ENCODE data around the gene ZNF862.

The ZNF862 gene

DNA sequence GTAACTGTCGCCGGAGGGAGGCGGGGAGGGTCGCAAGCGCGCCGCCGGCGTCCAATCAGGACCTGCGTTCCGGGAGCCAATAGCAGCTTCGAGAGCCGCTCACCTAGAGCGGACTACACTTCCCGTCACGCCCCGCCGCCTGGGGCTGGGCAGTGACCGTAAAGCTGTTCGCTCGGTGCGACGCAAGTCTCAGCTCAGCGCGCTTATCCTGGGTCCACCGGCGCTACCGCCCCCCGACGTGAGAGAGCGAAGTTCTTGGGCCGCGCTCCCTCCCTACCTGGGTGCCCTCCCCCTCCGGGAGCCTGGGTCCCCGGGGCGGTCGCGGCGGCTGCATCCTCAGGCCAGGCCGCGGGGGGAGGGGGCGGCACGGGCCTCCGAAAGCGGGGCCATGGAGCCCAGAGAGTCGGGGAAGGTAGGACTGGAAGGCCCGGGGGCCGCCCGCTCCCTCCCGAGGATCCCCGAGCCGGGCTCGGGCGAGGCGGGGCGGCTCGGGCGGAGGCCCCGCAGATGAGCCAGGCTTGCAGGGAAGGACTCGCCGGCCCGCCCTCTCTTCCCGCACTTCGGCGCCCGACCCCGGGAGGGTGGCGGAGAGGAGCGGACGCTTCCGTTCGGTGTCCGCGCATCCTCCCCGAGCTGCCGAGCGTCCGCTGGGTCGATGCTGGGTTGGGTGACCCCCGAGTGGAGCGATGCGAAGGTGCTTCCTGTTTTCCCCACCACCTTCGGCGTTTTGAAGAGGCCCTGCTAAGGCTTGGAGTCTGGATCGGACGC lies at the start of gene ZNF862:
TSS of gene ZNF862 (plus strand) at position 152 of the 768 bp plus-strand sequence. CDS start at position 389, 237 bp downstream.
- no peaks in the 10 kb centered on the region for H3K9me3 Mint-ChIP-seq
- peaks cover 23% of the 10 kb centered on the region for H3K4me1 Mint-ChIP-seq (ENCODE audit: low read depth)
- H3K27ac Mint-ChIP-seq = peak within 1 kb of the TSS; percentile 78
- H3K36me3 Mint-ChIP-seq (ENCODE audit: low read depth) = peaks cover 7% of the 10 kb centered on the region
- peaks cover 14% of the 10 kb centered on the region for H3K27me3 Mint-ChIP-seq (ENCODE audit: low read depth)
- H3K4me3 Mint-ChIP-seq = peak within 1 kb of the TSS; percentile 89

DNA sequence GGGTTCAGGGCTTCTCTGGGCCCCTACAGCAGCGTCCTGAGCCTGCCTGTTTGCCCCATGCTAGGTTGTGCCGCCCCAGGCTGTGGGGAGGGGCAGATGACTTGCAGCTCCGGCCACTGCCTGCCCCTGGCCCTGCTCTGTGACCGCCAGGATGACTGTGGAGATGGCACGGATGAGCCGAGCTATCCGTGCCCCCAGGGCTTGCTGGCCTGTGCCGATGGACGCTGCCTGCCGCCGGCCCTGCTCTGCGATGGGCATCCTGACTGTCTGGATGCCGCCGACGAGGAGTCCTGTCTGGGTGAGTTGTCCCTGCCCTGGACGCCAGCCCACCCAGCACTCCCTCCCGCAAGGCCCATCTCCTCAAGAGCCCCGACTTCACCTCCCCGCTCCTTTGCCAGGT lies 49.1 kb upstream of the ZNF862 start:
- peaks cover 2% of the 10 kb centered on the region for H3K4me1 Mint-ChIP-seq (ENCODE audit: low read depth)
- H3K36me3 Mint-ChIP-seq (ENCODE audit: low read depth) = no peaks in the 10 kb centered on the region
- no peaks in the 10 kb centered on the region for H3K9me3 Mint-ChIP-seq
- H3K4me3 Mint-ChIP-seq = no peak overlapping the region
- peaks cover 20% of the 10 kb centered on the region for H3K27me3 Mint-ChIP-seq (ENCODE audit: low read depth)
- H3K27ac Mint-ChIP-seq = no peak overlapping the region

DNA sequence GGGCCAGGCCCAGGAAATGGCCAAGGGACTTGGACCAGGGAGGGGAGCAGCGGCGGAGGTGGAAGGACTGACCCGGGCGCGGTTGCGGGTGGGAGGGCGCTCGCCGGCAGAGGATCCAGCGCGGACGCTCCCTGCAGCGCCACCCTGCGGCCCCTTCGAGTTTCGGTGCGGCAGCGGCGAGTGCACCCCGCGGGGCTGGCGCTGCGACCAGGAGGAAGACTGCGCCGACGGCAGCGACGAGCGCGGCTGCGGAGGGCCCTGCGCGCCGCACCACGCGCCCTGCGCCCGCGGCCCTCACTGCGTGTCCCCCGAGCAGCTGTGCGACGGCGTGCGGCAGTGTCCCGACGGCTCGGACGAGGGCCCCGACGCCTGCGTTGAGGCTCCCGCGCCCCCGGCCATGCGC lies 48.0 kb upstream of the ZNF862 start:
- H3K27me3 Mint-ChIP-seq (ENCODE audit: low read depth) = peaks cover 20% of the 10 kb centered on the region
- no peak overlapping the region for H3K27ac Mint-ChIP-seq
- H3K36me3 Mint-ChIP-seq (ENCODE audit: low read depth) = no peaks in the 10 kb centered on the region
- peaks cover 2% of the 10 kb centered on the region for H3K4me1 Mint-ChIP-seq (ENCODE audit: low read depth)
- no peaks in the 10 kb centered on the region for H3K9me3 Mint-ChIP-seq
- no peak overlapping the region for H3K4me3 Mint-ChIP-seq

GRCh38 chr7:149790754-149791360 lies 47.3 kb upstream of the ZNF862 start:
- Mint-ChIP-seq H3K4me1 (ENCODE audit: low read depth) (peaks cover 2% of the 10 kb centered on the region), H3K36me3 (ENCODE audit: low read depth) (no peaks in the 10 kb centered on the region), H3K27me3 (ENCODE audit: low read depth) (peaks cover 20% of the 10 kb centered on the region), H3K4me3 (no peak overlapping the region), H3K27ac (no peak overlapping the region), H3K9me3 (no peaks in the 10 kb centered on the region)

GRCh38 chr7:149791411-149792219 lies 46.6 kb upstream of the ZNF862 start:
- Mint-ChIP-seq H3K36me3 (ENCODE audit: low read depth) (no peaks in the 10 kb centered on the region), H3K27me3 (ENCODE audit: low read depth) (peaks cover 16% of the 10 kb centered on the region), H3K4me3 (no peak overlapping the region), H3K9me3 (no peaks in the 10 kb centered on the region), H3K4me1 (ENCODE audit: low read depth) (peaks cover 2% of the 10 kb centered on the region), H3K27ac (no peak overlapping the region)

GRCh38 chr7:149792220-149792595 lies 46.0 kb upstream of the ZNF862 start:
- peaks cover 16% of the 10 kb centered on the region for H3K27me3 Mint-ChIP-seq (ENCODE audit: low read depth)
- H3K9me3 Mint-ChIP-seq = no peaks in the 10 kb centered on the region
- no peak overlapping the region for H3K27ac Mint-ChIP-seq

DNA sequence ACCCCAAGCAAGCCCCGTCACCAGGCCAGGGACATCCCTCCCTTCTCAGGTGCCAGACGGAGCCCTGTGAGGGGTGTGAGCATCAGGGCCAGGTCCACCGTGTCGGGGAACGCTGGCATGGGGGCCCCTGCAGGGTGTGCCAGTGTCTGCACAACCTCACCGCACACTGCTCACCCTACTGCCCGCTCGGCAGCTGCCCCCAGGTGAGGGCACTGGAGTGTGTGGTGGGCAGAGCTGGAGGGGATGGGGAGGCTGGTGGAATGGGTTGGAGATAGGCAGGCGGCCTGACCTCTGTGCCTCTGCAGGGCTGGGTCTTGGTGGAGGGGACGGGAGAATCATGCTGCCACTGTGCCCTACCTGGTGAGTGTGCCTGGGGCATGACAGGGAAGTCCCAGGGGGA lies 44.9 kb upstream of the ZNF862 start:
- Mint-ChIP-seq H3K9me3 (no peaks in the 10 kb centered on the region), H3K4me1 (ENCODE audit: low read depth) (peaks cover 2% of the 10 kb centered on the region), H3K4me3 (no peak overlapping the region), H3K27me3 (ENCODE audit: low read depth) (peaks cover 16% of the 10 kb centered on the region), H3K36me3 (ENCODE audit: low read depth) (no peaks in the 10 kb centered on the region), H3K27ac (no peak overlapping the region)

More at GRCh38 chr7:149792220-149792595, 46.0 kb upstream of the ZNF862 start:
- Mint-ChIP-seq H3K4me1 (ENCODE audit: low read depth) (peaks cover 2% of the 10 kb centered on the region), H3K4me3 (no peak overlapping the region), H3K36me3 (ENCODE audit: low read depth) (no peaks in the 10 kb centered on the region)

GRCh38 chr7:149794661-149795060 lies 43.5 kb upstream of the ZNF862 start:
- Mint-ChIP-seq H3K9me3 (no peaks in the 10 kb centered on the region), H3K4me1 (ENCODE audit: low read depth) (peaks cover 2% of the 10 kb centered on the region), H3K36me3 (ENCODE audit: low read depth) (no peaks in the 10 kb centered on the region), H3K4me3 (no peak overlapping the region), H3K27ac (no peak overlapping the region), H3K27me3 (ENCODE audit: low read depth) (peaks cover 7% of the 10 kb centered on the region)

- no peaks in the 10 kb centered on the region for H3K4me1 Mint-ChIP-seq (ENCODE audit: low read depth)
- H3K9me3 Mint-ChIP-seq = no peaks in the 10 kb centered on the region
- H3K4me3 Mint-ChIP-seq = no peak overlapping the region
- H3K27me3 Mint-ChIP-seq (ENCODE audit: low read depth) = peaks cover 3% of the 10 kb centered on the region
- no peak overlapping the region for H3K27ac Mint-ChIP-seq
- H3K36me3 Mint-ChIP-seq (ENCODE audit: low read depth) = no peaks in the 10 kb centered on the region
Observed at GRCh38 chr7:149795126-149795525, 43.0 kb upstream of the ZNF862 start.

DNA sequence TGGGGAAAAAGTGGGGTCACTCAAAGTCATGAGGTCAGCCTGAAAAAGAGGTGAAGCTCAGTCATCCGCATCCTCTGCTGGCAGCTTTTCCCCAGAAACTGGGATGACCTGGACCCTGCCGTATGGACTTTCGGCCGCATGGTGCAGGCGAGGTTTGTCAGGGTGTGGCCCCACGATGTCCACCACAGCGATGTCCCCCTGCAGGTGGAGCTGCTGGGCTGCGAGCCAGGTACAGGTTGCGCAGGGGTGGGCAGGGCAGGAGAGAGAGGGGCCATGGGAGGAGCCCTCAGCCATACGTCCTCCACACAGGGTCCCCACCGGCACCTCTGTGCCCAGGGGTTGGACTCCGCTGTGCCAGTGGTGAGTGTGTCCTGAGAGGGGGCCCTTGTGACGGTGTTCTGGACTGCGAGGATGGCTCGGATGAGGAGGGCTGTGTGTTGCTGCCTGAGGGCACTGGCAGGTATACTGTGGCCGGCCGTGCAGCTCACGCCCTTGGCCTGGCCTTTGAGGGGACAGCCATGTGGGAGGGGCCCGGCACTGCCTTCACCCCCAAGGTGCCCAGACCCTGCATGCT lies 41.8 kb upstream of the ZNF862 start:
- Mint-ChIP-seq H3K4me1 (ENCODE audit: low read depth) (no peaks in the 10 kb centered on the region), H3K4me3 (no peak overlapping the region), H3K36me3 (ENCODE audit: low read depth) (no peaks in the 10 kb centered on the region), H3K27me3 (ENCODE audit: low read depth) (no peaks in the 10 kb centered on the region), H3K9me3 (no peaks in the 10 kb centered on the region), H3K27ac (no peak overlapping the region)

DNA sequence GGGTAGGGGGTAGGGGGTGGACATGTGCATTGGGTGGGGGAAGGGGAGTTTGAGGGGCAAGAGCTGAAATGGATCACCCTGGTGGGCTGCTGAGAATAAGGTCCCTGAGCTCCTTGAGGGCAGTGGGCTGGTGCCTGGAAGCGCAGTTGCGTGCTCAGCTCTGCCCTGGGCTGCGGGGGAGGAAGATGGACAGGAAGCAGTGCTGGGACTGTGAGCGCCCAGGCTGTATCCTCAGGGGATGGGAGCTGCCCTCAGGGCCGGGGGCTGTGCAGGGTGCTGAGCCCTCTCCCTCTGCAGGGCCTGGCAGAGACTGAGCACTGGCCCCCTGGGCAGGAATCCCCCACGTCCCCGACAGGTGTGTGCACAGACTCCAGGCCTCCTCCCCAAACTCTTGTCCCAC lies 40.4 kb upstream of the ZNF862 start:
- no peak overlapping the region for H3K4me3 Mint-ChIP-seq
- no peak overlapping the region for H3K27ac Mint-ChIP-seq
- no peaks in the 10 kb centered on the region for H3K9me3 Mint-ChIP-seq
- H3K36me3 Mint-ChIP-seq (ENCODE audit: low read depth) = no peaks in the 10 kb centered on the region
- no peaks in the 10 kb centered on the region for H3K27me3 Mint-ChIP-seq (ENCODE audit: low read depth)
- no peaks in the 10 kb centered on the region for H3K4me1 Mint-ChIP-seq (ENCODE audit: low read depth)

DNA sequence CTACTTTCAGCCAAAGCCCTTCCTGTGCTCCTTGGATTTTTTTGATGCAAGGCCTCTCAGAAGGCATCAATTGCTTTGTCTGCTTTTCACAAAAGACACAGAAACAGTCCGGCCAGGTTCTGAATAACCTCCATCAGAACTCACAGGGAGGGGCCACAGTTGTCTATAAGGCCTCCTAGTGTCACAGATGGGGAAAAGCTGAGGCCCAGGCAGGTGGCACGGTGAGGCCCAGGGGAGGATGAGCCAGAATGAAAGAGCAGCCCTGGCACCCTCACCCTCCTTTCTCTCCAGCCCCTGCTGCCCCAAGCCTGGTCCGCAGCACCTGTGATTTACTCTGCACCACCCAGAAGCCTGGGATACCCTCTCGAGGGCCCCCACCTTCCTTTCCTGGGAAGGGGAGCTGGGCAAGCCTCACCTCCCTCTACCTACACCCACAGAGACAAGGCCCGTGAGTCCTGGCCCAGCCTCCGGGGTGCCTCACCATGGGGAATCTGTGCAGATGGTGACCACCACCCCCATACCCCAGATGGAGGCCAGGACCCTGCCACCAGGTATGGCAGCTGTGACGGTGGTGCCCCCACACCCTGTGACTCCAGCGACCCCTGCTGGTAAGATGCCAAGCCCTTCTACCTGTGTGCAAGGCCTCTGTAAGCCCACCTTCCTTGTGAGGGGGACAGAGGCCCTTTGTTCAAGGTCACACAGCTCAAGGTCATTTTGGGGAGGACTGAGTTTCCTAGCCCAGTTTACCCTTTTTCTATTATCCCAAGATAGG lies 38.6 kb upstream of the ZNF862 start:
- Mint-ChIP-seq H3K4me3 (no peak overlapping the region), H3K27me3 (ENCODE audit: low read depth) (no peaks in the 10 kb centered on the region), H3K36me3 (ENCODE audit: low read depth) (no peaks in the 10 kb centered on the region), H3K9me3 (no peaks in the 10 kb centered on the region), H3K4me1 (ENCODE audit: low read depth) (no peaks in the 10 kb centered on the region), H3K27ac (no peak overlapping the region)

DNA sequence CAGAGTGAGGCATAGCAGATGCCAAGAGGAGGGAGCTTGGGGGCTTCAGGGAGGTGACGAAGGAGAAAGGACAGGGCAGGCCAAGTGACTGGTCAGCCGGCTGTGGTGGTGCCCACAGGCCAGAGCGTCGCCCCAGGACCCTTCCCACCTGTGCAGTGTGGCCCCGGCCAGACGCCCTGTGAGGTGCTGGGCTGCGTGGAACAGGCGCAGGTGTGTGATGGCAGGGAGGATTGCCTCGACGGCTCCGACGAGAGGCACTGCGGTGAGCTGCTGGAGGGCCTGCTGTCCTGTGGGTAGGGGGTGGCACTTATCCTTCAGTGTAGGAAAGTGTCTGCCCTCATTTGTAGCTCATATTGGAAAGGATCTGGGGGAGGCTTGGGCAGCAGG lies 38.0 kb upstream of the ZNF862 start:
- no peak overlapping the region for H3K4me3 Mint-ChIP-seq
- no peaks in the 10 kb centered on the region for H3K36me3 Mint-ChIP-seq (ENCODE audit: low read depth)
- H3K4me1 Mint-ChIP-seq (ENCODE audit: low read depth) = no peaks in the 10 kb centered on the region
- no peak overlapping the region for H3K27ac Mint-ChIP-seq
- no peaks in the 10 kb centered on the region for H3K9me3 Mint-ChIP-seq
- H3K27me3 Mint-ChIP-seq (ENCODE audit: low read depth) = no peaks in the 10 kb centered on the region

DNA sequence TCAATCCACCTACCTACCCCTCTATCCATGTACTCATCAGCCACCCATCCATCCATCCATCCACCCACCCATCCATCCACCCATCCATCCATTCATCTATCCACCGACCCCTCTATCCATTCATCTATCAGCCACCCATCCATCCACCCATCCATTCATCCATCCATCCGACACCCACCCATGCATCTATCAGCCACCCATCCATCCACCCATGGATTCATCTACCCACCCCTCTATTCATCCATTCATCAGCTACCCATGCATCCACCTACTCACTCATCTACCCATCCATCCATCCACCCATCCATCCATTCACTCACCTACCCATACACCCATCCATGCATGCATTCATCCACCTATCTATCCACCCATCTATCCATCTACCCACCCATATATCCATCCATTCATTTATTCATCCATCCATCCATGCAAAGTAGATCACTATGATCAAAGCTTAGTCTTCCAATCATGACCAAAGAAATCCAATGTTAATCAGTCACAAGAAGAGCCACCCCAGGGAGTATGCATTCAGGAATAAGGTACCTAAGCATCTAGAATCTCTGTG lies 37.1 kb upstream of the ZNF862 start:
- no peak overlapping the region for H3K4me3 Mint-ChIP-seq
- no peak overlapping the region for H3K27ac Mint-ChIP-seq

More for the DNA sequence above, 37.1 kb upstream of the ZNF862 start:
- Mint-ChIP-seq H3K36me3 (ENCODE audit: low read depth) (no peaks in the 10 kb centered on the region), H3K9me3 (no peaks in the 10 kb centered on the region), H3K4me1 (ENCODE audit: low read depth) (no peaks in the 10 kb centered on the region), H3K27me3 (ENCODE audit: low read depth) (no peaks in the 10 kb centered on the region)

Data from T-helper 1 cell treated with Interleukin-12 subunit alpha and Interleukin-12 subunit beta and Interleukin-4 antibody, amounts not matched to agents 30 μg/mL and 1 μg/mL, for 36 hours (primary cell).